GM12875 (cell line): Measurements from ENCODE around the gene ZBP1.

ENCODE experiments used
- H3K4me3 ChIP-seq: one replicate; pipeline ENCODE4 v1.5.1; 2011; ENCODE audit warnings: low read depth, low read length, control low read depth
- CTCF ChIP-seq: IDR thresholded peaks from 2 replicates; pipeline ENCODE4 v1.5.1; 2011; ENCODE audit warnings: low read depth, mild to moderate bottlenecking, control low read depth, inconsistent platforms, low read length, moderate library complexity, borderline replicate concordance; ENCODE audit not compliant: insufficient read depth

Gene ZBP1

DNA sequence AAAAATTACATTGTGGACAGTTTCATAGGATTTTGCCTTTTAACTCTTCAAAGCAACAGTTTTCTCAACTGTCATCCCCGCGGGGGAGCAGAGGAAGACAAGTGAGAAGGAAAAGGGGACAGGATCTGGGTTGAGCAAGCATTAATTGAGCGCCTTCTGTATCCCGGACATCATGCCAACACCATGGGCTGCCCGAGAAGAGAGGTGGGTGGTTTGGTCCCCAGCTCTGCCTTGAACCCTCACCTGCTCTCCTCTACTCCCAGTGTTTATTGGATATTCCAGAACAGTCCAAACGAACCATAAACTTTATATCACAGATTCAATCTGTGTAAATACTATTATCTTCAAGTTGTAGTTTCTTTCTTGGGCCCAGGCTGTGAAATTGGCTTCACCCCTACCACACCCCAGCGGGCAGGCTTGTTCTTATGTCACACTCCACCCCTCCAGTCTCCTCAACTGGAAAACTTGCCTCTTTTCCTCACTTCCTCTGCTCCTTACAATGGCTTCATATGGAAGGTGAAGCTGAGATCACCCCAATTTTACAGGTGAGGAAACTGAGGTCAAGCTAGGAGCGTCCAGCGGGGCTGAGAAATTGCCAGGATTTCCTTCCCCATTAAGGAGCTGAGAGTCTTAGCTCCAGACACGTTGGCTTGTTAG lies 53.3 kb downstream of the ZBP1 start:
- TF ChIP-seq CTCF = no peak
- H3K4me3 ChIP-seq = no peak overlapping the region

- TF ChIP-seq CTCF = no peak
These were observed 53.8 kb downstream of the ZBP1 start for GRCh38 chr20:57566399-57566798.

DNA sequence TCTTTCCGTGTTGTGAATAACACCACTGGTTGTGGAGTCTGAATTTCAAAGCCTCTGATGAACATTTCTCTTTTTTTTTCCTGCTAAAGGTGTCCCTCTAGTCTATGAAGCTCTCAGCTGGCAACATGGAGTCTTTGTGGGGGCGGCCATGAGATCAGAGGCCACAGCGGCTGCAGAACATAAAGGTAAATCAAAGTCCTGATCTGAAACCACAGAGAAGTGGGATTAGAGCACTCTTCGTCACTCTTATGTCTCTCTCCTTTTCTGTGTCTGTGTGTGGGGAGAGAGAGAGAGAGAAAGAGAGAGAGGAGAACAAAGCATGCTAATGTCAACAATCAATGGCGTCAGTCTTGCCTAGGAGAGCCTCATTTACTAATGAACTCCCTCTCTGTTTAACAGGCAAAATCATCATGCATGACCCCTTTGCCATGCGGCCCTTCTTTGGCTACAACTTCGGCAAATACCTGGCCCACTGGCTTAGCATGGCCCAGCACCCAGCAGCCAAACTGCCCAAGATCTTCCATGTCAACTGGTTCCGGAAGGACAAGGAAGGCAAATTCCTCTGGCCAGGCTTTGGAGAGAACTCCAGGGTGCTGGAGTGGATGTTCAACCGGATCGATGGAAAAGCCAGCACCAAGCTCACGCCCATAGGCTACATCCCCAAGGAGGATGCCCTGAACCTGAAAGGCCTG lies 55.1 kb downstream of the ZBP1 start:
- H3K4me3 ChIP-seq = no peak overlapping the region
- TF ChIP-seq CTCF = no peak

More at GRCh38 chr20:57566399-57566798, 53.8 kb downstream of the ZBP1 start:
- H3K4me3 ChIP-seq = no peak overlapping the region

GRCh38 chr20:57564180-57564802 lies 55.9 kb downstream of the ZBP1 start:
- no peak overlapping the region for H3K4me3 ChIP-seq
- TF ChIP-seq CTCF = no peak

GRCh38 chr20:57563522-57563921 lies 56.7 kb downstream of the ZBP1 start:
- H3K4me3 ChIP-seq = no peak overlapping the region
- no peak for TF ChIP-seq CTCF

- no peak for TF ChIP-seq CTCF
- H3K4me3 ChIP-seq = no peak overlapping the region
These were observed 57.4 kb downstream of the ZBP1 start for GRCh38 chr20:57562541-57563465.
